DMS153 (cell line): ENCODE results near the gene ISG20.
"Not testable (repeated sequence)": the region's sequence is repeated elsewhere in the genome, so short reads cannot be mapped to it uniquely, and the experiment has no call there.

Experiments used
- DNase-seq: peaks from one replicate; lab custom pipeline; 2025; lab: John Stamatoyannopoulos, UW

ISG20 gene

GRCh38 chr15:88618686-88619085 is 20.1 kb upstream of the ISG20 start:
- DNase-seq: no peak

GRCh38 chr15:88619796-88620195 is 19.0 kb upstream of the ISG20 start:
- no peak for DNase-seq

- peak; percentile 71 for DNase-seq
Observed at GRCh38 chr15:88620995-88621772, 17.6 kb upstream of the ISG20 start, which contains the start of gene AEN. AEN (plus strand) TSS chr15:88621340; CDS start chr15:88626210, 4,870 bp downstream.

- no peak for DNase-seq
Observed at GRCh38 chr15:88621789-88622604, 16.8 kb upstream of the ISG20 start.

- DNase-seq: no peak
Observed at GRCh38 chr15:88622605-88622975, 16.2 kb upstream of the ISG20 start.

- no peak for DNase-seq
Observed at GRCh38 chr15:88623061-88623460, 15.8 kb upstream of the ISG20 start.

GRCh38 chr15:88623632-88624031 is 15.2 kb upstream of the ISG20 start:
- no peak for DNase-seq

- DNase-seq: no peak
Observed at GRCh38 chr15:88624156-88624970, 14.5 kb upstream of the ISG20 start.

GRCh38 chr15:88624971-88625490 is 13.8 kb upstream of the ISG20 start:
- DNase-seq: no peak

GRCh38 chr15:88625943-88626741 is 12.7 kb upstream of the ISG20 start:
- DNase-seq: no peak

- no peak for DNase-seq
Observed at GRCh38 chr15:88627463-88627862, 11.4 kb upstream of the ISG20 start.

- no peak for DNase-seq
Observed at GRCh38 chr15:88628018-88628654, 10.7 kb upstream of the ISG20 start.

- no peak for DNase-seq
Observed at GRCh38 chr15:88629071-88629470, 9.7 kb upstream of the ISG20 start.

- DNase-seq: no peak
Observed at GRCh38 chr15:88630141-88630721, 8.6 kb upstream of the ISG20 start.

GRCh38 chr15:88630798-88631463 is 7.9 kb upstream of the ISG20 start:
- no peak for DNase-seq

- DNase-seq: no peak
Observed at GRCh38 chr15:88631464-88632028, 7.3 kb upstream of the ISG20 start.

GRCh38 chr15:88632797-88633196 is 6.0 kb upstream of the ISG20 start:
- DNase-seq: not testable (repeated sequence)

- DNase-seq: no peak
Observed at GRCh38 chr15:88634449-88634848, 4.4 kb upstream of the ISG20 start.

- DNase-seq: no peak
Observed at GRCh38 chr15:88635318-88635717, 3.5 kb upstream of the ISG20 start.
